LNCAP (cell line): Measurements from ENCODE around the gene PON3.

Experiments
- CTCF ChIP-seq: fragments of 450-650 bp; IDR thresholded peaks from 2 replicates; pipeline ENCODE4 v1.5.1; 2017; ENCODE audit warnings: mild to moderate bottlenecking

The PON3 gene

GRCh38 chr7:95396136-95397032 lies at the start of gene PON3:
TSS of gene PON3 (minus strand) at chr7:95396375. CDS start at chr7:95396350, 25 bp downstream.
- no peak for TF ChIP-seq CTCF

- TF ChIP-seq CTCF, result no peak
Measured at GRCh38 chr7:95444796-95445195, 48.6 kb upstream of the PON3 start.

GRCh38 chr7:95441042-95441823 lies 45.1 kb upstream of the PON3 start:
- TF ChIP-seq CTCF, result no peak

GRCh38 chr7:95440394-95441038 lies 44.3 kb upstream of the PON3 start:
- no peak for TF ChIP-seq CTCF

GRCh38 chr7:95436407-95436806 lies 40.2 kb upstream of the PON3 start:
- no peak for TF ChIP-seq CTCF

GRCh38 chr7:95435422-95435780 lies 39.2 kb upstream of the PON3 start:
- TF ChIP-seq CTCF, result no peak

GRCh38 chr7:95434557-95435421 lies 38.6 kb upstream of the PON3 start, which contains the start of gene PON2:
TSS of gene PON2 (minus strand) at chr7:95435028. CDS start at chr7:95434951, 77 bp downstream.
- TF ChIP-seq CTCF, result no peak
